HG02870 (cell line): ENCODE data around the gene MBD3L5.
"Not testable (repeated sequence)": the region's sequence is repeated elsewhere in the genome, so short reads cannot be mapped to it uniquely, and the experiment has no call there.

Experiments
- ATAC-seq: cut with Tn5 transposase; IDR thresholded peaks from one replicate; pipeline ENCODE4 v1.9.1; 2021; ENCODE audit warnings: mild to moderate bottlenecking, moderate library complexity; ENCODE audit not compliant: unreplicated experiment

Gene MBD3L5

GRCh38 chr19:7051421-7051820, 21.0 kb downstream of the MBD3L5 start:
- not testable (repeated sequence) for ATAC-seq

GRCh38 chr19:7052896-7053295, 22.5 kb downstream of the MBD3L5 start:
- not testable (repeated sequence) for ATAC-seq

GRCh38 chr19:7054635-7055368, 24.4 kb downstream of the MBD3L5 start:
- not testable (repeated sequence) for ATAC-seq

GRCh38 chr19:7055679-7056078, 25.3 kb downstream of the MBD3L5 start:
- ATAC-seq, result not testable (repeated sequence)

DNA sequence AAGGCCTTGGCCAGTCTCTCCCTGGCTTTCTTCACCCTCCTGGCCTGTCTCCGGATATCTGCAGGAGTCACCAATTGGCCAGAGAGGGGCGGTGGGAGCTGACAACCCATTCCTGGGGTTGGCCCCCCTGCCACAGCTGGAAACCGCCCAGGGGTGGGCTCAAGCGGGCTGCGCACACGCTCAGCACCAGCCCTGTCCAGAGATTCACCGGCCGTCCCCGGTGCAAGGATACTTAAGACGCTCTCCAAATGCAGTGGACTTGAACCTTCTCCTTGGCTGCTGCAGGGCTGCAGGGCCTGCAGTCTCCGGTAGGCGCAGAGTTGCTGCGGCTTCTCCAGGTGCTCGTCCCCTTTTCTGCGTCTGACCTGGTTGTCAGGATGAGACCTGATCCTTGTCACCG, 26.0 kb downstream of the MBD3L5 start:
- not testable (repeated sequence) for ATAC-seq

DNA sequence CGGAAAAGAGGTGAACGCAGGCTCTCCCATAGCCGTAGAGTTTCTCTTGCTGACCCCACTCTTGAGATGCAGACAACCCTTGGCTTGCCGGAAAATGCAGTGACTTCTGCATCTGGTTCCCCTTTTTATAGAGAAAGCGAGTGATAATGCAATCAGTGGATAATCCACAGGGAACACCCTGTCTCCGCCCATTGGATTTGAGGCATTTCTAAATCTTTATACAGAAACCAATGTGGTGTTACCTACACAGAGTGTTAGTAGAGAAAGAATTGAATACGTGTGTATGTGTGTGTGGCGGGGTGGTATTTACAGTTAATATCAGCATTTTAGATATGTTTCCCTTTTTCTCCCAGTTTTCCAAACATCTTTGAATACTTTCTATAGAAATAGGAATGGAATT, 28.2 kb downstream of the MBD3L5 start, which contains the start of gene MBD3L3:
Gene MBD3L3, minus strand, starts transcription at position 101 of the 400 bp plus-strand sequence. Its CDS starts 71 bp downstream, at position 30.
- not testable (repeated sequence) for ATAC-seq

DNA sequence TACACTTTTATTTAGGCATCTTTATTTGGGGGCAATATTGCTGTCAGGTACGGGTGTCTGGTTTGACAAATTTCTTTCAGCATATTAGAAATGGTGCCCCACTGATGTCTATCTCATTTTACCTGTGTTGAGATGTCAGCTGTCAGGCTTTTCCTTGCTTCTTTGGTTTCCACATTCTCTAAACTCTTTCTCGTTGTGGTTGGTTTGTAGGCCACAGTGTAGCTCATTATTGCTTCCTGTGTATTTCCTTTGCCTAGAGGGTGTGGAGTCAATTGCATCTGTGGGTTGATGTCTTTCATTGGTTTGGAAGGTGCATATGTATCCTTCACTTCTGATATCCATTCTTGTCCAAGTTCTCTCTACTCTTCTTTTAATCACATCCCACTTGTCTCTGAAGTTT, 29.6 kb downstream of the MBD3L5 start:
- ATAC-seq, result not testable (repeated sequence)

DNA sequence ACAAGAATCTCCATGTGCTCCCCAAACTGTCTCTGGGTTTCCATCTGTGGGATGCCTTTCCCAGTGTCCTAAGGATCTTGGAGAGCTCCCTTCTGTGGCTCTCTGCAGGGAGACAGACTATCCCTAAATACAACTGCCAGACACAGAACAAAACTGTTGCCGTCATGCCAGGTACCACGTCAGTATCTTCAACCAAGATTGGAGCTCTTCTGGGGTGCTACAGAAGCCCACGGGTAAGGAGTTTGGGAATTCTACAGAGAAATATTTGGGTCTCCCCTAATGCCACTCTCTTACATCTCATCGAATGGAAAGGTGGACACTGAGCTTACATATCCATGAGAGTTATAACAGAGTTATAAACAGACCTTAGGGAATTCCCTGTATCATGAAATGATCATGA, 33.0 kb downstream of the MBD3L5 start:
- ATAC-seq, result no peak

- ATAC-seq, result no peak
These were observed 33.5 kb downstream of the MBD3L5 start for GRCh38 chr19:7063764-7064418.

GRCh38 chr19:7067122-7067521, 36.7 kb downstream of the MBD3L5 start:
- ATAC-seq, result not testable (repeated sequence)

- ATAC-seq, result no peak
These were observed 37.3 kb downstream of the MBD3L5 start for GRCh38 chr19:7067716-7068115.

GRCh38 chr19:7068599-7068998, 38.2 kb downstream of the MBD3L5 start:
- ATAC-seq, result no peak

DNA sequence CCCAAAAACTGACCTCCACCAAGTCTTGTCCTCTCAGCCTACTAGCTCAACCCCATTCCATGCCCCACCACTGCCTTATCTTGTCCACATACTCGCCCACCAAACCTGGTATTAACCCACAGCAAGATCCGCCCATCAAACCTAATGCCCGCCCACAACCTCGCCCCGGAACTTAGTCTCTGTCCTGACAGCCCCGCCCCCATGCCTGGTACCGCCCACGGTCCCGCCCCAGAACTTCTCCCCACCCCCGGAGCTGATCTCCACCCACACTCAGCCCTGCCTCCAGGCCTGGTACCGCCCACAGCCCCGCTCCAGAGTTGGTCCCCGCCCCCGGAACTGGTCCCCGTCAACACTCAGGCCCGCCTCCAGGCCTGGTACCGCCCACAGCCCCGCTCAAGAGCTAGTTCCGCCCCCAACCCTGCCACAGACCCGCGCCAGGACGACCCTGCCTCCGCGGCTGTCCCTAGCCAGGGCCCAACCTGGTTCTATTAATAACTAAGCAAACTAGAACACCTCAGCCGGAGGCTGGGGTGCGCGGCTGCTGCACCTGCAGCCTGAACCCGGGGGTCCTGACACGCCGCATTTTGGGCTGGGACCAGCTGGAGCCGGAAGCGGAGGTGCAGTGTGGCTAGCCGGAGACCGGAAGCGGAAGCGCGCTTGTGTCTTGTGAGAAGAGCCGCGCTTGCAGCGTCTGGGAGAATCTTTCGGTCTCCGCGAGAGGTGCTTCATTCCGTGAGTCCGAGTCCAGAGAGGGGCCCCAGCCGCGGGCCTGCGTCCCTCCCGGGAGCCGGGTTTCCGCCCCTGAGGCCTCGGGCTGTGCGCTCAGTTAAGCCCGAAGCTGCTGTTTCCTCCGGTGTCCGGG, 38.9 kb downstream of the MBD3L5 start, which contains the start of gene ZNF557:
Gene ZNF557, plus strand, starts transcription at position 662 of the 862 bp plus-strand sequence. CDS start 5,372 bp downstream, outside the sequence.
- peak; percentile 87 for ATAC-seq

DNA sequence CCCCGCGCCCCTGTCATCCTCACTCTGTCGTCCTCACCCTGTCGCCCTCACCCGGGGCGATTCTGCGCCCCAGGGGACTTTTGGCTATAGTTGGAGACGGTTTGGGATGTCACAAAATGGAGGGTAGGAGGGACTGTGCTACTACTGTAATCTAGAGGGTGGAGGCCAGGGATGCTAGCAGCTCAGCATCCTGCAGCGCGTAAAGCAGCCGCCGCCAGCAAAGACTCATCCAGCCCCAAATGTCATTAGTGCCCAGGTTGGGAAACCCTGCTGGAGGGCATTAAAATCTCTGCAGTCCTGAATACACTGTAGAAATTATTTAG, 39.5 kb downstream of the MBD3L5 start:
- no peak for ATAC-seq

GRCh38 chr19:7072541-7072940, 42.2 kb downstream of the MBD3L5 start:
- ATAC-seq, result no peak

DNA sequence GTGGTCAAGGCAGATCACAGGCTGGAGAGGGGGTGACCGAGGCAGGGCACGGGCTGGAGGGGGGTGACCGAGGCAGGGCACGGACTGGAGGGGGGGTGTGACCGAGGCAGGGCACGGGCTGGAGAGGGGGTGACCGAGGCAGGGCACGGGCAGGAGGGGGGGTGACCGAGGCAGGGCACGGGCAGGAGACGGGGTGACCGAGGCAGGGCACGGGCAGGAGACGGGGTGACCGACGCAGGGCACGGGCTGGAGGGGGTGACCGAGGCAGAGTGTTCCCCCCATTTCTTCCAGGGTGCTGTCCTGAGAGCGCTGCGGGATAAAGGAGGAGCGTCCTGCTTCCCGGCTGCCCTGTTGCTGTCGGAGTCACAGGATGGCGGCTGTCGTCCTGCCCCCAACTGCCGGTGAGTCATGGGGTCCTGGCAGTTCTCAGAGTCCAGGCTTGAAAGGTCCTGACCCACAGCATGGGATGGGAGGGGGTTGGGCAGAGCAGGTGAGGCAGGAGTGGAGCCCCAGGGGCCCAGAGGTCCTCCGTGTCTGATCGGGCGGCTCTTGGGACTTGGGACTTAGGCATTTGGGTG, 44.4 kb downstream of the MBD3L5 start:
- ATAC-seq, result no peak

GRCh38 chr19:7076151-7076550, 45.8 kb downstream of the MBD3L5 start:
- ATAC-seq, result no peak

DNA sequence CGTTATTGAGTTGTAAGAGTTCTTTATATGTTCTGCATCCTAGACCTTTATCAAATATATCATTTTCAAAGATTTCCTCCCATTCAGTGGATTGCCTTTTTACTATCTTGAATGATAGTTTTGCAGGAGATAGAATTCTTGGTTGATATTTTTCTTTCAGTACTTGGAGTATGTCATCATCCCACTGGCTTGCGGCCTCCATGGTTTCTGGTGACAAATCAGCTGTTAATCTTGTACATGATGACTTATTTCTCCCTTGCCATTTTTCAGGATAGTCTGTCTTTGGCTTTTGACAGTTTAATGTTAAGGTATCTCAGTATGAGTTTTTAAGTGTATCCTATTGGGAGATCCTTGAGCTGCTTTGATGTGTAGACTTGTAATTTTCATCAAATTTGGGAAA, 47.6 kb downstream of the MBD3L5 start:
- no peak for ATAC-seq
